DMS 273 (cell line): Measurements from ENCODE around the gene ZNF77.
"Not testable (repeated sequence)": the region's sequence is repeated elsewhere in the genome, so short reads cannot be mapped to it uniquely, and the experiment has no call there.

Source experiments
- DNase-seq: peaks from one replicate; lab custom pipeline; 2025; ENCODE audit not compliant: unreplicated experiment; lab: John Stamatoyannopoulos, UW

ZNF77 gene

GRCh38 chr19:2973229-2973628, 28.5 kb upstream of the ZNF77 start:
- no peak for DNase-seq

- DNase-seq = no peak
Measured at GRCh38 chr19:2970201-2970835, 25.5 kb upstream of the ZNF77 start.

- DNase-seq = peak; percentile 88
Measured at GRCh38 chr19:2969104-2969504, 24.3 kb upstream of the ZNF77 start.

- no peak for DNase-seq
Measured at GRCh38 chr19:2967972-2968371, 23.2 kb upstream of the ZNF77 start.

- no peak for DNase-seq
Measured at GRCh38 chr19:2964874-2965273, 20.1 kb upstream of the ZNF77 start.

- not testable (repeated sequence) for DNase-seq
Measured at GRCh38 chr19:2963631-2964030, 18.9 kb upstream of the ZNF77 start.

- no peak for DNase-seq
Measured at GRCh38 chr19:2963122-2963521, 18.4 kb upstream of the ZNF77 start.

- DNase-seq = peak; percentile 95
Measured at GRCh38 chr19:2962018-2962670, 17.4 kb upstream of the ZNF77 start.

- no peak for DNase-seq
Measured at GRCh38 chr19:2960120-2960519, 15.3 kb upstream of the ZNF77 start.

- DNase-seq = no peak
Measured at GRCh38 chr19:2957160-2957559, 12.4 kb upstream of the ZNF77 start.

- DNase-seq = no peak
Measured at GRCh38 chr19:2952953-2953481, 8.2 kb upstream of the ZNF77 start.

GRCh38 chr19:2950286-2951124, 5.7 kb upstream of the ZNF77 start:
- DNase-seq = peak; percentile 99

- peak; percentile 84 for DNase-seq
Measured at GRCh38 chr19:2949939-2950285, 5.1 kb upstream of the ZNF77 start.

GRCh38 chr19:2945575-2946184, 909 bp upstream of the ZNF77 start:
- no peak for DNase-seq

- DNase-seq = no peak
Measured at GRCh38 chr19:2944403-2944774, 382 bp downstream of the ZNF77 start.

- no peak for DNase-seq
Measured at GRCh38 chr19:2942928-2943640, 1.7 kb downstream of the ZNF77 start.

- not testable (repeated sequence) for DNase-seq
Measured at GRCh38 chr19:2935863-2936262, 8.9 kb downstream of the ZNF77 start.

- no peak for DNase-seq
Measured at GRCh38 chr19:2933490-2933910, 11.3 kb downstream of the ZNF77 start.

- DNase-seq = no peak
Measured at GRCh38 chr19:2927032-2927430, 17.7 kb downstream of the ZNF77 start.

- no peak for DNase-seq
Measured at GRCh38 chr19:2926341-2927031, 18.3 kb downstream of the ZNF77 start.
